CD14-positive monocyte (primary cell): ENCODE results near the gene ZNF346. TPM values are rescaled to one million over a fixed set of nuclear protein-coding genes. Genes with fewer than 3 reads are reported as not detected.
A peak's percentile ranks its signal among the peaks of the same experiment; 100 is the strongest.

Experiments
- DNase-seq, 3 donors: peaks; one replicate each; pipeline ENCODE4 v3.0.0-alpha.2; 2011 to 2022
- H2AFZ ChIP-seq: 2 replicates; pipeline ENCODE4 v1.6.0; 2012; ENCODE audit warnings: mild to moderate bottlenecking, low read depth, low read length, inconsistent platforms; ENCODE audit not compliant: insufficient read depth, poor library complexity, severe bottlenecking
- H3K27ac ChIP-seq, 2 donors: 1 replicate in 1 of 2; 2 replicates in 1 of 2; pipeline ENCODE4 v1.5.1; 2012 to 2013; ENCODE audit warnings: low read length in 2 of 2, control low read depth in 1 of 2, inconsistent platforms in 1 of 2, low read depth in 1 of 2, mild to moderate bottlenecking in 1 of 2
- H3K27me3 ChIP-seq, 2 donors: one replicate each; pipeline versions ENCODE4 v1.6.0 to v1.6.1; 2011 to 2013; ENCODE audit warnings: low read length in 2 of 2; ENCODE audit not compliant: control insufficient read depth in 2 of 2, insufficient read depth in 2 of 2
- H3K36me3 ChIP-seq, 2 donors: replicated peaks in 1 of 2; 1 replicate in 1 of 2; 2 replicates in 1 of 2; pipeline versions ENCODE4 v1.5.1 to v1.6.1; 2012 to 2013; ENCODE audit warnings: low read length in 2 of 2, control low read depth in 1 of 2, inconsistent platforms in 1 of 2, mild to moderate bottlenecking in 1 of 2; ENCODE audit not compliant: insufficient read depth in 2 of 2, control insufficient read depth in 1 of 2
- H3K4me1 ChIP-seq, 2 donors: 1 replicate in 1 of 2; 2 replicates in 1 of 2; pipeline versions ENCODE4 v1.5.1 to v1.6.1; 2012 to 2013; ENCODE audit warnings: low read length in 2 of 2, control low read depth in 1 of 2, inconsistent platforms in 1 of 2, mild to moderate bottlenecking in 1 of 2, moderate library complexity in 1 of 2; ENCODE audit not compliant: insufficient read depth in 2 of 2, control insufficient read depth in 1 of 2
- H3K4me2 ChIP-seq: replicated peaks from 2 replicates; pipeline ENCODE3; 2012; ENCODE audit warnings: low read length, moderate library complexity, mild to moderate bottlenecking; ENCODE audit not compliant: poor library complexity, severe bottlenecking; ENCODE audit errors: extremely low read depth
- H3K4me3 ChIP-seq, 3 experiments: fragments of 200-600 bp in 1 of 3; sonication (generic) in 1 of 3; replicated peaks in 1 of 3; 1 replicate in 2 of 3; 2 replicates in 1 of 3; pipeline ENCODE4 v1.5.1; 2011 to 2013; ENCODE audit warnings: low read length in 3 of 3, mild to moderate bottlenecking in 3 of 3, control low read depth in 2 of 3, low read depth in 2 of 3, inconsistent platforms in 1 of 3, moderate library complexity in 1 of 3
- H3K79me2 ChIP-seq: 2 replicates; pipeline ENCODE4 v1.6.0; 2012; ENCODE audit warnings: mild to moderate bottlenecking, control low read depth, inconsistent platforms, low read length, moderate library complexity; ENCODE audit not compliant: insufficient read depth
- H3K9ac ChIP-seq: 2 replicates; pipeline ENCODE4 v1.6.0; 2017; ENCODE audit warnings: low read length, mild to moderate bottlenecking; ENCODE audit not compliant: insufficient read depth, poor library complexity, severe bottlenecking
- H3K9me3 ChIP-seq, 2 donors: replicated peaks in 1 of 2; 1 replicate in 1 of 2; 2 replicates in 1 of 2; pipeline versions ENCODE4 v1.5.1 to v1.6.1; 2012 to 2013; ENCODE audit warnings: low read length in 2 of 2, control low read depth in 1 of 2; ENCODE audit not compliant: control insufficient read depth in 1 of 2, insufficient read depth in 1 of 2
- H4K20me1 ChIP-seq: 2 replicates; pipeline ENCODE4 v1.6.0; 2012; ENCODE audit warnings: mild to moderate bottlenecking, low read length, control low read depth, moderate library complexity; ENCODE audit not compliant: insufficient read depth
- H3K27ac Mint-ChIP-seq, 7 donors: one replicate each; pipeline ENCODE4 v1.8.0; 2020; ENCODE audit warnings: mild to moderate bottlenecking in 7 of 7, mixed read lengths in 7 of 7, moderate library complexity in 6 of 7, inconsistent platforms in 2 of 7
- H3K27me3 Mint-ChIP-seq, 3 donors: one replicate each; pipeline ENCODE4 v1.8.0; 2021 to 2022; ENCODE audit warnings: low read depth in 3 of 3, mild to moderate bottlenecking in 3 of 3, mixed read lengths in 3 of 3, moderate library complexity in 3 of 3, inconsistent platforms in 1 of 3
- H3K36me3 Mint-ChIP-seq, 2 donors: one replicate each; pipeline ENCODE4 v1.8.0; 2020; ENCODE audit warnings: mixed read lengths in 2 of 2, inconsistent platforms in 1 of 2, mild to moderate bottlenecking in 1 of 2
- H3K4me1 Mint-ChIP-seq: one replicate; pipeline ENCODE4 v1.8.0; 2020; ENCODE audit warnings: mild to moderate bottlenecking, mixed read lengths
- H3K4me3 Mint-ChIP-seq, 2 donors: one replicate each; pipeline ENCODE4 v1.8.0; 2020; ENCODE audit warnings: mild to moderate bottlenecking in 2 of 2, mixed read lengths in 2 of 2, moderate library complexity in 1 of 2
- H3K9me3 Mint-ChIP-seq, 7 donors: one replicate each; pipeline ENCODE4 v1.8.0; 2020 to 2022; ENCODE audit warnings: mixed read lengths in 7 of 7, mild to moderate bottlenecking in 6 of 7, moderate library complexity in 6 of 7, inconsistent platforms in 2 of 7
- WGBS: methylation state at CpG from one replicate; pipeline ENCODE4 v1.1.5; 2013; ENCODE audit warnings: missing lambda C conversion rate; ENCODE audit not compliant: insufficient coverage; 5-methylcytosine and 5-hydroxymethylcytosine counted together
- intact Hi-C, 2 donors: fragments of 100-400 bp; cut with micrococcal nuclease; formaldehyde crosslinking; loops; one replicate each; pipeline versions ENCODE4 v1.15.0 to v1.15.1; 2023
- polyA plus RNA-seq, 3 donors: library from polyadenylated mRNA; depleted of rRNA in 1 of 3; unstranded in 2 of 3; stranded (reverse) in 1 of 3; fragments of 300-500 nt in 2 of 3; fragments of >200 nt in 1 of 3; fragmentation: Illumina TruSeq in 2 of 3; gene quantifications; 1 replicate in 2 of 3; 2 replicates in 1 of 3; pipeline ENCODE4 v1.2.3, GENCODE V29; 2012 to 2021
- TF ChIP-seq, protein P1 (sequence below): fragments of 200-600 bp; IDR thresholded peaks from one replicate; pipeline ENCODE4 v1.8.0; 2022; ENCODE audit warnings: antibody characterized with exemption, mild to moderate bottlenecking

ZNF346 gene
- polyA plus RNA-seq, 3 donors, result 6.0 to 9.6 (median 6.4) TPM

DNA sequence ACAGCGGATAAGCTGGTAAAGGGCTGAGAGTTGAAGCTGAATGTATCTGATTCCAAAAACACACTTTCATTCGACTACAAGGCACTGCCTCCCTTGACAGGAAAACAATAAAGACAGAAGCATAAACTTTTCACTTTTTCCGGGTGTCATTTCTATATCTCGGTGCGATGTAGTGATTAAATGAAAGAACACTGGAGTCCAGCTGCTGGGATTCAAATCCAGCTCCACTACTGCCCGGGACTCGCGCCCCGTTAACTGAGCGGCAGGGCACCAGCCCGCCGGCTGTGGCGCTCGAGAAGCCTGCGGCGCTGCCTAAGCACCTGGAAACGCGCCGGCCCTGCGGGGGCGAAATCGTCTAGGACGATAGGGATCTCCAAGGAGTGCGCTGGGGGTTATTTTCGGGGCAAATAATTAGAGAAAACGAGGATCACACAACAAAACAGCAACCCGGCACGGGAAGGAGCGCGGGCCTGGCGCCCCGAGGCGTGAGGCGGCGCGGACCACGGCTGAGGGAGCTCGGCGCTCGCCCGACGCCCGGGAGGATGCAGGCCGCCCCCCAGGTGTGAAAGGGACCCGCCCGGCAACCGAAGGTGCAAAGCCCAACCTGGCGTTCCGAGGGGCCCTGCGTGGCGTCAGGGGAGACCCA is 16.8 kb upstream of the ZNF346 start:
- Histone ChIP-seq H3K4me3 (peak overlapping the region; percentile 78 to 90 (median 90)), H4K20me1 (peaks cover 26% of the 10 kb centered on the region), H3K36me3 (peaks cover 0 to 3% of the 10 kb centered on the region in 2 donors), H2AFZ (peak overlapping the region; percentile 72), H3K27me3 (no peaks in the 10 kb centered on the region), H3K4me1 (peaks cover 30 to 37% of the 10 kb centered on the region in 2 donors), H3K27ac (peak overlapping the region; percentile 93 to 96), H3K4me2 (peak overlapping the region; percentile 88), H3K9me3 (peaks cover 0 to 11% of the 10 kb centered on the region in 2 donors), H3K79me2 (peaks cover 65% of the 10 kb centered on the region), H3K9ac (peak overlapping the region; percentile 99)
- WGBS, result under 1% methylated on average over 46 of the region's 51 CpGs
- Mint-ChIP-seq H3K4me1 (peaks cover 27% of the 10 kb centered on the region), H3K9me3 (peaks cover 6 to 13% (median 9%) of the 10 kb centered on the region in 7 donors), H3K36me3 (peaks cover 5 to 15% of the 10 kb centered on the region in 2 donors), H3K27ac (peak overlapping the region; percentile 90 to 99 (median 99)), H3K4me3 (peak overlapping the region; percentile 91 to 95), H3K27me3 (peaks cover 0 to 4% (median 3%) of the 10 kb centered on the region in 3 donors)
- intact Hi-C loops, result loop anchor here in 1 of 2 donors (10.0 kb wide), 1 partner anchor 111 kb away; the partner anchor contains the start of gene HK3
- TF ChIP-seq, protein P1, sequence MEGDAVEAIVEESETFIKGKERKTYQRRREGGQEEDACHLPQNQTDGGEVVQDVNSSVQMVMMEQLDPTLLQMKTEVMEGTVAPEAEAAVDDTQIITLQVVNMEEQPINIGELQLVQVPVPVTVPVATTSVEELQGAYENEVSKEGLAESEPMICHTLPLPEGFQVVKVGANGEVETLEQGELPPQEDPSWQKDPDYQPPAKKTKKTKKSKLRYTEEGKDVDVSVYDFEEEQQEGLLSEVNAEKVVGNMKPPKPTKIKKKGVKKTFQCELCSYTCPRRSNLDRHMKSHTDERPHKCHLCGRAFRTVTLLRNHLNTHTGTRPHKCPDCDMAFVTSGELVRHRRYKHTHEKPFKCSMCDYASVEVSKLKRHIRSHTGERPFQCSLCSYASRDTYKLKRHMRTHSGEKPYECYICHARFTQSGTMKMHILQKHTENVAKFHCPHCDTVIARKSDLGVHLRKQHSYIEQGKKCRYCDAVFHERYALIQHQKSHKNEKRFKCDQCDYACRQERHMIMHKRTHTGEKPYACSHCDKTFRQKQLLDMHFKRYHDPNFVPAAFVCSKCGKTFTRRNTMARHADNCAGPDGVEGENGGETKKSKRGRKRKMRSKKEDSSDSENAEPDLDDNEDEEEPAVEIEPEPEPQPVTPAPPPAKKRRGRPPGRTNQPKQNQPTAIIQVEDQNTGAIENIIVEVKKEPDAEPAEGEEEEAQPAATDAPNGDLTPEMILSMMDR, result peak; percentile 69
- peak; percentile 57 to 64 (median 61) for DNase-seq

DNA sequence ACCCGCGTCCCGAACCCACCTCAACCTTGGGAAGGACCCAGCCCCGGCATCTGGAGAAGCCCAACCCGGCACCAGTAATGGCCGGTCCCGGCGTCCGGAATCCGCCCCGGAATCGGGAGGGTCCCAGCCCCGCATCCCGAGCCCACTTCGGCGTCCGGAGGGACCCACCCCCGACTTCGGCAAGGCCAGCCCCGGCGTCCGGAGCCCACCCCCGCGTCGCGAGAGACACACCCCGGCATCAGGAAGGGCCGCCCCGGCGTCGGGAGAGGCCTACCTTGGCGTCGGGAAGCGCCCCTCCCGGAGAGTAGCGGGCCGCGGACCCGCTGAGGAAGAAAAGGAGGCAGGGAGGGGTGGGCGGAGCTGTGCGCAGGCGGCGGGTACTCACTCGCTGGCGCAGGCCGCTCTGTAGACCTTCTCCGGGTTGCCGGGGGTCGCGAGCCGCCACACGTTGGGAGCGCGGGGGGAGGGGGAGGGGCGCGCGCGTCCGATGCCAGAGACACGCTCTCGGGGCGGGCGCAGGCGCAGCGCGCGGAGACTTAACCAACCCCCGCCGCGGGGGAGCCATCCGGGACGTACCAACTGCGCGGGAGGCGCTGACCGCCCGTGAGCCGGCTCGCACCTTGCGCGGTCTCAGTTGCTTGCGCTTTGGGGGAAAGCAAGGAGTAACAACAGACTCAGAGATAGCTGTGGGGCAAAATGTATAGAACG is 16.1 kb upstream of the ZNF346 start, which contains the start of gene UIMC1:
UIMC1 (minus strand) TSS at position 515 of the 708 bp plus-strand sequence. CDS start 24,164 bp downstream, outside the sequence.
- peak within 1 kb of the TSS; percentile 88 for H3K4me2 ChIP-seq
- Mint-ChIP-seq H3K36me3 (peaks cover 0 to 9% of the 10 kb centered on the region in 2 donors), H3K4me3 (peak within 1 kb of the TSS; percentile 91 to 95), H3K9me3 (peaks cover 6 to 13% (median 9%) of the 10 kb centered on the region in 7 donors), H3K4me1 (peaks cover 20% of the 10 kb centered on the region), H3K27me3 (peaks cover 0 to 4% (median 3%) of the 10 kb centered on the region in 3 donors), H3K27ac (peak within 1 kb of the TSS; percentile 97 to 99 (median 99))
- H4K20me1 ChIP-seq, result peaks cover 26% of the 10 kb centered on the region
- peaks cover 0 to 11% of the 10 kb centered on the region in 2 donors for H3K9me3 ChIP-seq
- peaks cover 0 to 3% of the 10 kb centered on the region in 2 donors for H3K36me3 ChIP-seq
- no peaks in the 10 kb centered on the region for H3K27me3 ChIP-seq
- peaks cover 23 to 30% of the 10 kb centered on the region in 2 donors for H3K4me1 ChIP-seq
- peak within 1 kb of the TSS; percentile 99 for H3K9ac ChIP-seq
- peak; percentile 83 to 90 (median 90) for DNase-seq
- H3K4me3 ChIP-seq, result peak within 1 kb of the TSS; percentile 78 to 90 (median 90)
- TF ChIP-seq, protein P1, result no peak
- under 1% methylated on average over 81 of the region's 83 CpGs for WGBS
- peaks cover 59% of the 10 kb centered on the region for H3K79me2 ChIP-seq
- peak within 1 kb of the TSS; percentile 72 for H2AFZ ChIP-seq
- peak within 1 kb of the TSS; percentile 93 to 96 for H3K27ac ChIP-seq
- intact Hi-C loops, result loop anchor here in 1 of 2 donors (10.0 kb wide), 1 partner anchor 112 kb away; the partner anchor contains the start of gene HK3
